Esophagus muscularis mucosa (tissue), 2 donors: ENCODE measurements around the gene DISP3.

ENCODE experiments used
- EP300 ChIP-seq: sonication (generic); formaldehyde crosslinking; IDR thresholded peaks from one replicate; pipeline ENCODE4 v1.6.1; 2017; ENCODE audit warnings: antibody characterized with exemption
- POLR2A ChIP-seq: fragments of 450-650 bp; IDR thresholded peaks from one replicate; pipeline ENCODE4 v1.6.1; 2017; ENCODE audit warnings: antibody characterized with exemption, moderate library complexity, mild to moderate bottlenecking, low read depth

- TF ChIP-seq EP300, result no peak
- no peak for TF ChIP-seq POLR2A
Observed at GRCh38 chr1:11466416-11466815, 12.5 kb upstream of the DISP3 start.
